Tibial artery (tissue), 4 donors: ENCODE data around the gene HIRIP3.

Experiments used
- DNase-seq, 2 donors: peaks; one replicate each; pipeline ENCODE4 v3.0.0-alpha.2; 2019
- H3K27ac ChIP-seq, 2 donors: fragments of 200-600 bp; sonication (generic) in 1 of 2; 1 replicate in 1 of 2; 2 replicates in 1 of 2; pipeline ENCODE4 v1.5.1; 2018 to 2019; ENCODE audit warnings: mild to moderate bottlenecking in 1 of 2
- H3K27me3 ChIP-seq, 2 donors: fragments of 200-600 bp; sonication (generic) in 1 of 2; one replicate each; pipeline versions ENCODE4 v1.5.1 to v1.6.0; 2016 to 2019
- H3K36me3 ChIP-seq, 3 donors: fragments of 200-600 bp; sonication (generic) in 2 of 3; one replicate each; pipeline ENCODE4 v1.5.1; 2016 to 2019; ENCODE audit warnings: mild to moderate bottlenecking in 2 of 3
- H3K4me1 ChIP-seq, 4 donors: fragments of 200-600 bp; sonication (generic) in 2 of 4; 1 replicate in 3 of 4; 2 replicates in 1 of 4; pipeline ENCODE4 v1.5.1; 2016 to 2019
- H3K4me3 ChIP-seq, 2 donors: fragments of 200-600 bp; sonication (generic) in 1 of 2; 1 replicate in 1 of 2; 2 replicates in 1 of 2; pipeline ENCODE4 v1.5.1; 2018 to 2019; ENCODE audit warnings: mild to moderate bottlenecking in 2 of 2
- H3K9me3 ChIP-seq, 3 donors: fragments of 200-600 bp; sonication (generic) in 1 of 3; one replicate each; pipeline ENCODE4 v1.5.1; 2016 to 2019
- intact Hi-C: fragments of 100-400 bp; cut with DNase I; formaldehyde crosslinking; loops from one replicate; pipeline ENCODE4 v1.15.0; 2023; ENCODE audit warnings: low total_unique reads
- TF ChIP-seq, protein P1 (sequence below), 2 experiments: fragments of 200-600 bp in 1 of 2; fragments of 450-650 bp in 1 of 2; IDR thresholded peaks; one replicate each; pipeline ENCODE4 v1.5.1; 2017 to 2019; ENCODE audit warnings: antibody characterized with exemption in 2 of 2, mild to moderate bottlenecking in 1 of 2, moderate library complexity in 1 of 2

HIRIP3 gene

DNA sequence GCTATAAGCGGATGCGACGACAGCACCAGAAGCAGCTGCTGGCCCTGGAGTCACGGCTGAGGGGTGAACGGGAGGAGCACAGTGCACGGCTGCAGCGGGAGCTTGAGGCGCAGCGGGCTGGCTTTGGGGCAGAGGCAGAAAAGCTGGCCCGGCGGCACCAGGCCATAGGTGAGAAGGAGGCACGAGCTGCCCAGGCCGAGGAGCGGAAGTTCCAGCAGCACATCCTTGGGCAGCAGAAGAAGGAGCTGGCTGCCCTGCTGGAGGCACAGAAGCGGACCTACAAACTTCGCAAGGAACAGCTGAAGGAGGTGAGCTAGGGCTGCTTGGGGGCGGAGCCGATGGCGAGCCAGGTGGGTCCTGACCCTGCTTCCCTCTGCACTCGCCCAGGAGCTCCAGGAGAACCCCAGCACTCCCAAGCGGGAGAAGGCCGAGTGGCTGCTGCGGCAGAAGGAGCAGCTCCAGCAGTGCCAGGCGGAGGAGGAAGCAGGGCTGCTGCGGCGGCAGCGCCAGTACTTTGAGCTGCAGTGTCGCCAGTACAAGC, 10.1 kb downstream of the HIRIP3 start:
- Histone ChIP-seq H3K27ac (no peak overlapping the region), H3K27me3 (no peaks in the 10 kb centered on the region), H3K36me3 (peaks cover 80 to 100% (median 94%) of the 10 kb centered on the region in 3 donors), H3K4me1 (no peaks in the 10 kb centered on the region), H3K4me3 (no peak overlapping the region), H3K9me3 (no peaks in the 10 kb centered on the region)
- intact Hi-C loops: no loop called here
- TF ChIP-seq, protein P1, sequence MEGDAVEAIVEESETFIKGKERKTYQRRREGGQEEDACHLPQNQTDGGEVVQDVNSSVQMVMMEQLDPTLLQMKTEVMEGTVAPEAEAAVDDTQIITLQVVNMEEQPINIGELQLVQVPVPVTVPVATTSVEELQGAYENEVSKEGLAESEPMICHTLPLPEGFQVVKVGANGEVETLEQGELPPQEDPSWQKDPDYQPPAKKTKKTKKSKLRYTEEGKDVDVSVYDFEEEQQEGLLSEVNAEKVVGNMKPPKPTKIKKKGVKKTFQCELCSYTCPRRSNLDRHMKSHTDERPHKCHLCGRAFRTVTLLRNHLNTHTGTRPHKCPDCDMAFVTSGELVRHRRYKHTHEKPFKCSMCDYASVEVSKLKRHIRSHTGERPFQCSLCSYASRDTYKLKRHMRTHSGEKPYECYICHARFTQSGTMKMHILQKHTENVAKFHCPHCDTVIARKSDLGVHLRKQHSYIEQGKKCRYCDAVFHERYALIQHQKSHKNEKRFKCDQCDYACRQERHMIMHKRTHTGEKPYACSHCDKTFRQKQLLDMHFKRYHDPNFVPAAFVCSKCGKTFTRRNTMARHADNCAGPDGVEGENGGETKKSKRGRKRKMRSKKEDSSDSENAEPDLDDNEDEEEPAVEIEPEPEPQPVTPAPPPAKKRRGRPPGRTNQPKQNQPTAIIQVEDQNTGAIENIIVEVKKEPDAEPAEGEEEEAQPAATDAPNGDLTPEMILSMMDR (IDR thresholded peaks at IDR 0.05): no peak
- DNase-seq: no peak

DNA sequence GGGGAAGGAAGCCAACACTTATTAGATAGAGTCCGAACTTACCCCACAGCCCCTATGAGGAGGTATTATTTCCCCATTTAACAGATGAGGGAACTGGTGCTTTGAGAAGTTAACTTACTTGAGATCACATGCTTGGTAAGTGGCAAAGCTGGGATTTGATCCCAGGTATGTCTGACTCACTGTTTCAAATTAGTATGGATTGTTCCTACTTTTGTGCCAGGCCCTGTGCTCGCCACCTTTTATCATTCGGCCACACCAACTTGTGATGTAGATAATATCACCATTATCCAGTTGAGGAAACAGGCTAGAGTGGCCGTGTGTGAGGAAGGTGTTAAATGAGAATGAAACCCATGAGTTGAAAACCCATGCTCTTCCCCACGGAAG, 10.7 kb downstream of the HIRIP3 start:
- TF ChIP-seq, protein P1 (IDR thresholded peaks at IDR 0.05): no peak
- intact Hi-C loops: no loop called here
- H3K4me1 ChIP-seq: no peaks in the 10 kb centered on the region
- H3K27me3 ChIP-seq: no peaks in the 10 kb centered on the region
- H3K4me3 ChIP-seq: no peak overlapping the region
- DNase-seq: no peak
- no peaks in the 10 kb centered on the region for H3K9me3 ChIP-seq
- H3K27ac ChIP-seq: no peak overlapping the region
- H3K36me3 ChIP-seq: peaks cover 85 to 100% (median 99%) of the 10 kb centered on the region in 3 donors

- no peak for DNase-seq
Observed at GRCh38 chr16:29984137-29984763, 11.2 kb downstream of the HIRIP3 start.

GRCh38 chr16:29983420-29984136, 11.8 kb downstream of the HIRIP3 start:
- peaks cover 96 to 100% (median 100%) of the 10 kb centered on the region in 3 donors for H3K36me3 ChIP-seq
- DNase-seq: no peak
- H3K27me3 ChIP-seq: no peaks in the 10 kb centered on the region
- no peaks in the 10 kb centered on the region for H3K9me3 ChIP-seq
- H3K27ac ChIP-seq: no peak overlapping the region
- TF ChIP-seq, protein P1 (IDR thresholded peaks at IDR 0.05): no peak
- H3K4me1 ChIP-seq: no peaks in the 10 kb centered on the region
- H3K4me3 ChIP-seq: no peak overlapping the region
- intact Hi-C loops: no loop called here

More at GRCh38 chr16:29984137-29984763, 11.2 kb downstream of the HIRIP3 start:
- H3K9me3 ChIP-seq: no peaks in the 10 kb centered on the region
- TF ChIP-seq, protein P1 (IDR thresholded peaks at IDR 0.05): no peak
- intact Hi-C loops: no loop called here
- no peak overlapping the region for H3K4me3 ChIP-seq
- no peaks in the 10 kb centered on the region for H3K4me1 ChIP-seq
- no peaks in the 10 kb centered on the region for H3K27me3 ChIP-seq
- H3K36me3 ChIP-seq: peaks cover 90 to 100% (median 99%) of the 10 kb centered on the region in 3 donors
- no peak overlapping the region for H3K27ac ChIP-seq

GRCh38 chr16:29982560-29983419, 12.6 kb downstream of the HIRIP3 start:
- TF ChIP-seq, protein P1 (IDR thresholded peaks at IDR 0.05): no peak
- no peaks in the 10 kb centered on the region for H3K9me3 ChIP-seq
- peaks cover 93 to 100% (median 100%) of the 10 kb centered on the region in 3 donors for H3K36me3 ChIP-seq
- intact Hi-C loops: no loop called here
- no peaks in the 10 kb centered on the region for H3K4me1 ChIP-seq
- no peak overlapping the region for H3K4me3 ChIP-seq
- H3K27me3 ChIP-seq: no peaks in the 10 kb centered on the region
- H3K27ac ChIP-seq: no peak overlapping the region
- DNase-seq: no peak
